Right atrium auricular region (tissue), 2 donors: ENCODE data around the gene ALDH1A1. TPM values are rescaled to one million over a fixed set of nuclear protein-coding genes. Genes with fewer than 3 reads are reported as not detected.

ENCODE experiments used
- DNase-seq: peaks from one replicate; pipeline ENCODE4 v3.0.0-alpha.2; 2019; ENCODE audit warnings: low spot score
- H3K27ac ChIP-seq, 2 donors: fragments of 200-600 bp; sonication (generic); 1 replicate in 1 of 2; 2 replicates in 1 of 2; pipeline ENCODE4 v1.5.1; 2016 to 2019
- H3K27me3 ChIP-seq, 2 donors: fragments of 200-600 bp; sonication (generic); one replicate each; pipeline versions ENCODE4 v1.5.1 to v1.6.0; 2017 to 2019
- H3K36me3 ChIP-seq: fragments of 200-600 bp; sonication (generic); one replicate; pipeline ENCODE4 v1.5.1; 2016
- H3K4me1 ChIP-seq, 2 donors: fragments of 200-600 bp; sonication (generic); one replicate each; pipeline versions ENCODE4 v1.5.1 to v1.6.0; 2017 to 2019
- H3K4me3 ChIP-seq, 2 donors: fragments of 200-600 bp; sonication (generic); 1 replicate in 1 of 2; 2 replicates in 1 of 2; pipeline ENCODE4 v1.5.1; 2017 to 2019; ENCODE audit warnings: mild to moderate bottlenecking in 1 of 2, moderate library complexity in 1 of 2
- H3K9me3 ChIP-seq, 2 donors: fragments of 200-600 bp; sonication (generic); one replicate each; pipeline ENCODE4 v1.5.1; 2019
- CTCF ChIP-seq, 2 donors: fragments of 200-600 bp; sonication (generic); IDR thresholded peaks; one replicate each; pipeline ENCODE4 v1.5.1; 2019; ENCODE audit warnings: antibody characterized with exemption in 2 of 2
- total RNA-seq, 2 donors: library from RNA; depleted of rRNA; stranded (reverse); fragments of >200 nt; gene quantifications; one replicate each; pipeline ENCODE4 v1.1.0, GENCODE V29; 2016

Gene ALDH1A1
- total RNA-seq, 2 donors from 2014 or later = 24.0 to 32.2 TPM

GRCh38 chr9:72907421-72907820 is 45.4 kb downstream of the ALDH1A1 start:
- no peak for DNase-seq
- H3K27ac ChIP-seq = no peak overlapping the region
- TF ChIP-seq CTCF (IDR thresholded peaks at IDR 0.05) = no peak
- no peaks in the 10 kb centered on the region for H3K36me3 ChIP-seq
- H3K4me1 ChIP-seq = no peaks in the 10 kb centered on the region
- H3K27me3 ChIP-seq = no peaks in the 10 kb centered on the region
- no peak overlapping the region for H3K4me3 ChIP-seq
- no peaks in the 10 kb centered on the region for H3K9me3 ChIP-seq

- Histone ChIP-seq H3K4me3 (no peak overlapping the region), H3K9me3 (no peaks in the 10 kb centered on the region), H3K27me3 (no peaks in the 10 kb centered on the region), H3K36me3 (no peaks in the 10 kb centered on the region), H3K4me1 (no peaks in the 10 kb centered on the region), H3K27ac (no peak overlapping the region)
- no peak for TF ChIP-seq CTCF (IDR thresholded peaks at IDR 0.05)
- no peak for DNase-seq
These were observed 46.0 kb downstream of the ALDH1A1 start for GRCh38 chr9:72906810-72907209.

- Histone ChIP-seq H3K4me3 (no peak overlapping the region), H3K4me1 (no peaks in the 10 kb centered on the region), H3K36me3 (no peaks in the 10 kb centered on the region), H3K27ac (no peak overlapping the region), H3K27me3 (no peaks in the 10 kb centered on the region), H3K9me3 (no peaks in the 10 kb centered on the region)
- no peak for DNase-seq
- no peak for TF ChIP-seq CTCF (IDR thresholded peaks at IDR 0.05)
These were observed 47.1 kb downstream of the ALDH1A1 start for GRCh38 chr9:72905514-72906480.

- no peaks in the 10 kb centered on the region for H3K9me3 ChIP-seq
- H3K4me3 ChIP-seq = no peak overlapping the region
- DNase-seq = no peak
- no peak overlapping the region for H3K27ac ChIP-seq
- TF ChIP-seq CTCF (IDR thresholded peaks at IDR 0.05) = no peak
- no peaks in the 10 kb centered on the region for H3K36me3 ChIP-seq
- no peaks in the 10 kb centered on the region for H3K4me1 ChIP-seq
- H3K27me3 ChIP-seq = no peaks in the 10 kb centered on the region
These were observed 48.4 kb downstream of the ALDH1A1 start for GRCh38 chr9:72904267-72905093.

GRCh38 chr9:72903103-72903502 is 49.8 kb downstream of the ALDH1A1 start:
- no peaks in the 10 kb centered on the region for H3K36me3 ChIP-seq
- H3K4me1 ChIP-seq = no peaks in the 10 kb centered on the region
- TF ChIP-seq CTCF (IDR thresholded peaks at IDR 0.05) = no peak
- no peak for DNase-seq
- H3K4me3 ChIP-seq = no peak overlapping the region
- no peaks in the 10 kb centered on the region for H3K27me3 ChIP-seq
- no peak overlapping the region for H3K27ac ChIP-seq
- H3K9me3 ChIP-seq = no peaks in the 10 kb centered on the region
